Measurements from ENCODE around the gene EXOC3. TPM values are rescaled to one million over a fixed set of nuclear protein-coding genes. Genes with fewer than 3 reads are reported as not detected.
A peak's percentile ranks its signal among the peaks of the same experiment; 100 is the strongest.
"Not testable (repeated sequence)": the region's sequence is repeated elsewhere in the genome, so short reads cannot be mapped to it uniquely, and the experiment has no call there.

The EXOC3 gene
- total RNA-seq, 1 donor from 2014 or later: 67.3 TPM

GRCh38 chr5:472656-473550 lies 29.9 kb downstream of the EXOC3 start:
- H3K4me3 Mint-ChIP-seq (ENCODE audit: low read depth): peak overlapping the region; percentile 71

GRCh38 chr5:473551-474192 lies 30.7 kb downstream of the EXOC3 start:
- no peak for DNase-seq (ENCODE audit: low spot score, unreplicated experiment)
- Mint-ChIP-seq H3K27me3 (peaks cover 3% of the 10 kb centered on the region), H3K4me3 (ENCODE audit: low read depth) (peak overlapping the region; percentile 77), H3K4me1 (ENCODE audit: low read depth) (peaks cover 8% of the 10 kb centered on the region), H3K27ac (peak overlapping the region; percentile 80), H3K36me3 (ENCODE audit: insufficient read depth) (no peaks in the 10 kb centered on the region), H3K9me3 (ENCODE audit: low read depth) (no peaks in the 10 kb centered on the region)
- no peak for TF ChIP-seq CTCF (IDR thresholded peaks at IDR 0.05; ENCODE audit: unreplicated experiment)

More at GRCh38 chr5:472656-473550, 29.9 kb downstream of the EXOC3 start:
- H3K27ac Mint-ChIP-seq: no peak overlapping the region
- peaks cover 3% of the 10 kb centered on the region for H3K27me3 Mint-ChIP-seq
- no peak for TF ChIP-seq CTCF (IDR thresholded peaks at IDR 0.05; ENCODE audit: unreplicated experiment)
- H3K9me3 Mint-ChIP-seq (ENCODE audit: low read depth): no peaks in the 10 kb centered on the region
- H3K36me3 Mint-ChIP-seq (ENCODE audit: insufficient read depth): no peaks in the 10 kb centered on the region
- peaks cover 8% of the 10 kb centered on the region for H3K4me1 Mint-ChIP-seq (ENCODE audit: low read depth)
- peak; percentile 79 for DNase-seq (ENCODE audit: low spot score, unreplicated experiment)

GRCh38 chr5:474232-474839 lies 31.4 kb downstream of the EXOC3 start:
- H3K27ac Mint-ChIP-seq; H3K9me3 Mint-ChIP-seq (ENCODE audit: low read depth); DNase-seq (ENCODE audit: low spot score, unreplicated experiment); H3K36me3 Mint-ChIP-seq (ENCODE audit: insufficient read depth); H3K27me3 Mint-ChIP-seq; H3K4me1 Mint-ChIP-seq (ENCODE audit: low read depth): not testable (repeated sequence)
- H3K4me3 Mint-ChIP-seq (ENCODE audit: low read depth): peak overlapping the region; percentile 77

- DNase-seq (ENCODE audit: low spot score, unreplicated experiment): no peak
- Mint-ChIP-seq H3K4me3 (ENCODE audit: low read depth) (peak overlapping the region; percentile 55), H3K36me3 (ENCODE audit: insufficient read depth) (no peaks in the 10 kb centered on the region), H3K4me1 (ENCODE audit: low read depth) (peaks cover 8% of the 10 kb centered on the region), H3K9me3 (ENCODE audit: low read depth) (no peaks in the 10 kb centered on the region), H3K27me3 (peaks cover 3% of the 10 kb centered on the region), H3K27ac (no peak overlapping the region)
- TF ChIP-seq CTCF (IDR thresholded peaks at IDR 0.05; ENCODE audit: unreplicated experiment): no peak
Measured at GRCh38 chr5:474840-475661, 32.1 kb downstream of the EXOC3 start.

GRCh38 chr5:475704-476101 lies 32.7 kb downstream of the EXOC3 start:
- Mint-ChIP-seq H3K9me3 (ENCODE audit: low read depth) (no peaks in the 10 kb centered on the region), H3K27ac (no peak overlapping the region), H3K4me3 (ENCODE audit: low read depth) (peak overlapping the region; percentile 44), H3K4me1 (ENCODE audit: low read depth) (peaks cover 8% of the 10 kb centered on the region), H3K36me3 (ENCODE audit: insufficient read depth) (no peaks in the 10 kb centered on the region), H3K27me3 (peaks cover 3% of the 10 kb centered on the region)
- no peak for TF ChIP-seq CTCF (IDR thresholded peaks at IDR 0.05; ENCODE audit: unreplicated experiment)
- DNase-seq (ENCODE audit: low spot score, unreplicated experiment): no peak

All from progenitor cell of endocrine pancreas (in vitro differentiated cells).